ENCODE data around the gene NOTCH2. TPM values are rescaled to one million over a fixed set of nuclear protein-coding genes. Genes with fewer than 3 reads are reported as not detected.
"Not testable (repeated sequence)": the region's sequence is repeated elsewhere in the genome, so short reads cannot be mapped to it uniquely, and the experiment has no call there.

Gene NOTCH2
- total RNA-seq = 10 to 100 TPM; 90.3 to 95.1 TPM

DNA sequence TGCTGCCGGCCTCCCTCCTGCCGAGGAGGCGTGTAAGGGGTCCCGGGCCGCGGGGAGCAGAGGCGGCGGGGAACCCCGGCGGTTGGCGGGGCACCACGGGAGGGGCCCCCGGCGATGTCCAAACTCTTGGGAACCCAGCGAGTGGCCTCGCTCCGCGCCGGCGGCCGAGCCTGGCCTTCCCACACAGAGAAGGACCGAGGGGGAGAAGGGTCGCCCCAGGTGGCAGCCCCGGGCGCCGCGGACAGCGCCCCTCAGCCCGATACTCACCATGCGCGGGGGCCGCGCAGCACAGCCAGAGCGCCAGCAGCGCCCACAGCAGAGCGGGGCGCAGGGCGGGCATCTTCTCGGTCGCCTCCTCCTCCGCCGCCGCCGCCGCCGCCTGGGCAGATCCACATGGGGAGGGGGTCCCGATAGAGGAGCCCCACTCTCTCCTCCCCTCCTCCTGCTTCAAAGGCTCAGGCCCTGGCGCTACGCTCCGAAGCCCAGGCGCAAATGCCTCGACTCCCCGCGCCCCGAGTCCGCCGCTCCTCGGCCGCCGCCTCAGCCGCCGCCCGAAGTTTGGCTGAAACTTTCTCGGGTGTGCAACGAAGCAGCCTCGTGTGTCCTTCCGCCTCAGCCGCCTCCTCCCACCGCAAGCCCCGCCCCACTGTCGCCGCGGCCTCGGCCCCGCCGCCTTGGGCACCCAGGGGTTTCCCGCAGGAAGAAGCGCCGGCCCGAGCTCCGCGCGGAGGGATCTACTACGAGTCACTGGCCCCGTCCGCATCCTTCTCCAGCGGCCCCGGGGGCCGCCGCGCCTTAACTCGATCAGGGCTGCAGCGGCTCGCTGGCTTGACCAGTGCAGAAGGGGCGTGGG lies at the start of gene NOTCH2:
TSS of gene NOTCH2 (minus strand) at position 596 of the 853 bp plus-strand sequence. CDS start at position 340, 256 bp downstream.
- not testable (repeated sequence) for H3K27me3 Mint-ChIP-seq; H3K9me3 Mint-ChIP-seq; H3K4me1 Mint-ChIP-seq; H3K4me3 Mint-ChIP-seq; H3K36me3 Mint-ChIP-seq (ENCODE audit: low read depth); H3K27ac Mint-ChIP-seq
- peak; percentile 77 for ATAC-seq (replicated peaks)

DNA sequence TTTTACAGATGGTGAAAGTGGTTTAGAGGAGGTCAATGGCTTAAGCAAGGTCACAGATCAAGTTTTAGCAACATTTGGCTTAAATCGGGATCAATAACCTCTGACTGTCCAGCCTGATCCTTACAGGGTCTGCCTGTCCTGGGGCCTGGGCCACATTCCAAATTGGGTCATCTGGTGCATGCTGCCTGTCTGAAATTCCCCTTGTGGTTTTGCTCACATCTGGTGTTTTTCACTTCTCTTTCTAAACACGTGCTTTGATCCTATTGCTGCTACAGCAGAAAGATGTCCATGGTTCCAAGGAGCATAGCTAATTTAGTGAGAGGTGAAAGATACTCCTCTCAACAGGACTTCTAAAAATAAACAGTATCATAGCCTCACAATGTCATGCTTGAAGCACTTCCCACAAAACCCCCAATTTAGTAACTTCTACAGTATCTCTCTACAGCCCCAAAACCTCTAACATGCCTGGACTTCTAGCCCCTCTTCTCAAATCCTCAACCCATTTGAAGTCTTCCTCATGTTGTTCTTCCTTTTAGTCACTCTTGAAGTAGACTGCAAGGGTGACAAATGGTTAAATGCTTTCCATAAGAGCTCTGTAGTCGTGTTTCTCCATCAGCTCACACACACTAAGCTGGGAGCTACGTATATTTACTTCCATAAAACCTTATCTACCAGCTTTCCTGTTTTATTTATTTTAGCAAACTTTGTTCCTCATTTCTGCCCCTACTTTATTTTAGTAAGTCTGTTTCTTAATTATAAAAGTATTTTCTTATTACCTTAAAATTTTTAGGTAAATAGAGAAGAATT lies 48.1 kb upstream of the NOTCH2 start:
- not testable (repeated sequence) for H3K9me3 Mint-ChIP-seq; H3K36me3 Mint-ChIP-seq (ENCODE audit: low read depth); H3K4me1 Mint-ChIP-seq; H3K27ac Mint-ChIP-seq; H3K27me3 Mint-ChIP-seq; H3K4me3 Mint-ChIP-seq
- ATAC-seq (replicated peaks) = peak; percentile 41

DNA sequence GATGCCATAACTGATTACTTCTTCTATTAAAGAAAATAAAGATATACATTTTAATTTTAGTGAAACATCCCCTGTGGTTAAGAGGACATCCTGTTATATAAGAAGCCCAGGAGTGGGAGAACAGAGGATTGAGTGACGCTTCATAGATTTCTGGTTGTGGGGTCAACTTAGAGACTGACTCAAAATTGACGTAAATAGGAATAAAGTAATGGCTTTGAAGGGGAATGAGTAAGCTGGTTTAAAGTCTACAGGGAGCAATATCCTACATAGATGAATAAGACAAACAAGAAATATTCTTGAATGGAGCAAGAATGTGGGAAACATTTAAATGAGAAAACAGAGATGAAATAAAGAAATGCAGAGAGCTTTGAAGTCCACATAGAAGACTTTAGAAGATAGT lies 46.6 kb upstream of the NOTCH2 start:
- H3K27ac Mint-ChIP-seq; ATAC-seq (replicated peaks); H3K4me1 Mint-ChIP-seq; H3K36me3 Mint-ChIP-seq (ENCODE audit: low read depth); H3K9me3 Mint-ChIP-seq; H3K4me3 Mint-ChIP-seq; H3K27me3 Mint-ChIP-seq: not testable (repeated sequence)

DNA sequence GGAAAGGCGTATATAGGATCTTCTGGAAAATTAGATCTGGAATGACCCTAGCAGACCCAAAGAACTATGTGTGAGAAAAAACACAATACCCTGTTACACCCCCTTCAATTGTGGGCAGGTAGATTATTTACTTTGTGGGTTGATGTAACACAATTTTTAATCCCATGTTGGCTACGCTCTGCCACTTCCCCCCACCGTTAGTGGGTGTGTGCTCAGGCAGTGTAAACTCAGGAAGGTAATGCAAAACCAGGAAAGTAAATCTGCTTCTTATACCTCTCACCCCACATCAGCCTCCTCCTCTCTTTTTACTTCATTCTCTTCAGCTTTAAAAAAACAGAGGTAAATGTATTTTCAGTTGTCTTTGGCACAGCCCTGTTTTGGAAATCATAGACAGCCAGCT lies 43.7 kb upstream of the NOTCH2 start:
- H3K9me3 Mint-ChIP-seq; H3K27me3 Mint-ChIP-seq; ATAC-seq (replicated peaks); H3K4me1 Mint-ChIP-seq; H3K27ac Mint-ChIP-seq; H3K36me3 Mint-ChIP-seq (ENCODE audit: low read depth); H3K4me3 Mint-ChIP-seq: not testable (repeated sequence)

DNA sequence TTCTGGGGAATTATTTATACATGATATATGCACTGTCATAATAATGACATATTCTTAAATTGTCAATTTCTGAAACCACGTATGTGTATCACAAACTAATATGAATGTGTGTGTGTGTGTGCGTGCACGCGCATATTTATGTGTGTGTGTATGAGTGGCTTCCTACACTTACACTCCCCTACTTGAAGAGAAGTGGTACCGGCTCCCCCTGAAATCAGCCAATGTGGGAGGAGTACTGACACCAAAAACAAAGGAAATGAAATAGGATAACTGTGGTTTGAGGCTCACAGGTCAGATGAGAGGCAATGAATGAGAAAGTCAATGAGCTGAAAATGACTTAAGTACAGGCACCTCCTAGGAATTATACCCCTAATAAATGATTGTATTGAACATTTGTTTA lies 42.8 kb upstream of the NOTCH2 start:
- H3K9me3 Mint-ChIP-seq, H3K4me1 Mint-ChIP-seq: not testable (repeated sequence)

DNA sequence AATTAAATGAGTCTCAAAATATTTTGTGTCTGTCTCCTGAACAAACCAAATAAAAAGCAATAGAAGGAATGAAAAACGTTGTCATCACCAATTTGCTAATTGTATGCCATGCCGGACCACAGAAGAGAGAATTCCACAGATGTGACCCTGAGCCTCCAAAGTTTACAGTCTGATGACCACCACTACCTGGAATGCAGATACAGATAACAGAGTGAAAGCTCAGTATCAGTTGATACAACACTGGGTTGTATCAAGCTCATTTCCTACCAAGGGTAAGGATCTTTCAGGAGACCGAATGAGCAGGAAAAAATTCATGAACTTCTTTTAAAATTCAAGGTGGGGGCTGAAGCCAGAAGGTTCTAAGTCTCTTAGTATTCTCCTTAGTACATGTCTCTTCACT lies 42.3 kb upstream of the NOTCH2 start:
- not testable (repeated sequence) for H3K4me1 Mint-ChIP-seq; H3K4me3 Mint-ChIP-seq; H3K36me3 Mint-ChIP-seq (ENCODE audit: low read depth); H3K9me3 Mint-ChIP-seq; H3K27me3 Mint-ChIP-seq; H3K27ac Mint-ChIP-seq; ATAC-seq (replicated peaks)

More for the DNA sequence above, 42.8 kb upstream of the NOTCH2 start:
- not testable (repeated sequence) for ATAC-seq (replicated peaks); H3K27ac Mint-ChIP-seq; H3K27me3 Mint-ChIP-seq; H3K4me3 Mint-ChIP-seq; H3K36me3 Mint-ChIP-seq (ENCODE audit: low read depth)

DNA sequence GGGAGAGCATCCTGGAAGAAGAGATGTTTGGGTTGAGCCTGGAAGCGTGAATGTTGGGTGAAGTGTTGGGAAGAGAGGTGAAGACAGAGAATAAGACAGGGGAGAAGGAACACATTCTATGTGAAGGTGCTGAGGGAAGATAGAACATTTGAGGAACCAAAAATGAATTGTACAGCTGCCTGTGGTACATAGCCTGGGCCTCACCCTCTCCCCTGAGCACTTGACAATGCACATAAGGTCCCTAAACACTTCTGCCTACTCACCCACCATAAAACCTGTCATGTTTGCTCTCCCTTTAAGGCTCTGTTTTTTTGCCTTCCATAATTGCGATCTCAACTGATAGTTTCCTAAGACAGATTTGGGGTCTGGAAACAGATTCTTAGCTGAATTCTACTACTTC lies 41.5 kb upstream of the NOTCH2 start:
- H3K4me1 Mint-ChIP-seq; H3K27me3 Mint-ChIP-seq; H3K4me3 Mint-ChIP-seq; H3K9me3 Mint-ChIP-seq; ATAC-seq (replicated peaks); H3K36me3 Mint-ChIP-seq (ENCODE audit: low read depth); H3K27ac Mint-ChIP-seq: not testable (repeated sequence)

GRCh38 chr1:120109656-120110055 lies 40.2 kb upstream of the NOTCH2 start:
- not testable (repeated sequence) for ATAC-seq (replicated peaks)

DNA sequence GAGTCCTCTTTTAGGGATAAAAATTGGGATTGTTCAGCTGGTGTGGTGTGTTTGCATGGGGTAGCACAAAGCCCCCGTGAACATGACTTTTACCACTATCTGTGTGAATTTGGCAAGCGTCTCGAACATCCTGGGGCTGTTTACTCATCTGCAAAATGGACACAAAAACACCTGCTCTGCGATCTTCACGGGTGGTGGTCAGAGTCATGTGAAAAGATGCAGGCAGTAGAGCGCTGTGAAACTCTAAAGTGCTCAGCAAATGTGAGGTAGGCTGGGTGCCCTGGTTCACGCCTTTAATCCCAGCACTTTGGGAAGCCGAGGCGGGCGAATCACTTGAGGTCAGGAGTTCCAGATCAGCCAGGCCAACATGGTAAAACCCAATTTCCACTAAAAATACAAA lies 39.7 kb upstream of the NOTCH2 start:
- not testable (repeated sequence) for H3K27me3 Mint-ChIP-seq; H3K36me3 Mint-ChIP-seq (ENCODE audit: low read depth); H3K9me3 Mint-ChIP-seq; ATAC-seq (replicated peaks); H3K4me3 Mint-ChIP-seq; H3K27ac Mint-ChIP-seq; H3K4me1 Mint-ChIP-seq

More at GRCh38 chr1:120109656-120110055, 40.2 kb upstream of the NOTCH2 start:
- not testable (repeated sequence) for H3K9me3 Mint-ChIP-seq; H3K27me3 Mint-ChIP-seq; H3K4me1 Mint-ChIP-seq; H3K4me3 Mint-ChIP-seq; H3K36me3 Mint-ChIP-seq (ENCODE audit: low read depth); H3K27ac Mint-ChIP-seq

DNA sequence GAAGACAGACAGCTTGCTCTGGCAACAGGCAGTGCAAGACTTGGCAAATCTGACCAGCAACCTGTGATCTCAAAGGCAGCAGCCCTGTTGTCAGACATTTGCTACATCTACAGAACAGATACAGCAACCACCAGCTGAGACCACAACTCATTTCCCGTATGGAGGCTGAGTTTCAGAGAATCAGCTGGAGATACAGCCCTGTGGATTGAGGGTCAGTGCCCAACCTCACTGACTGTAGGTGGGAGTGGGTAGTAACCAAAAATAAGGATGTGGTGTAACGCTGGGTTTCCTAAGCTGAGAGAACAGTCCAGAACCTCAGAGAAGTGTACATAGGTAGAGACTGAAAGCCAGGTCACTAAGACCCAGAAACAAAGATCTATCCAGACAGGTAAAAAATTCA lies 35.8 kb upstream of the NOTCH2 start:
- peak; percentile 73 for ATAC-seq (replicated peaks)

GRCh38 chr1:120103768-120104167 lies 34.3 kb upstream of the NOTCH2 start:
- not testable (repeated sequence) for H3K4me1 Mint-ChIP-seq; H3K4me3 Mint-ChIP-seq; H3K36me3 Mint-ChIP-seq (ENCODE audit: low read depth); ATAC-seq (replicated peaks); H3K27ac Mint-ChIP-seq; H3K27me3 Mint-ChIP-seq; H3K9me3 Mint-ChIP-seq

More for the DNA sequence above, 35.8 kb upstream of the NOTCH2 start:
- not testable (repeated sequence) for H3K36me3 Mint-ChIP-seq (ENCODE audit: low read depth); H3K4me1 Mint-ChIP-seq; H3K27me3 Mint-ChIP-seq; H3K9me3 Mint-ChIP-seq; H3K4me3 Mint-ChIP-seq; H3K27ac Mint-ChIP-seq

DNA sequence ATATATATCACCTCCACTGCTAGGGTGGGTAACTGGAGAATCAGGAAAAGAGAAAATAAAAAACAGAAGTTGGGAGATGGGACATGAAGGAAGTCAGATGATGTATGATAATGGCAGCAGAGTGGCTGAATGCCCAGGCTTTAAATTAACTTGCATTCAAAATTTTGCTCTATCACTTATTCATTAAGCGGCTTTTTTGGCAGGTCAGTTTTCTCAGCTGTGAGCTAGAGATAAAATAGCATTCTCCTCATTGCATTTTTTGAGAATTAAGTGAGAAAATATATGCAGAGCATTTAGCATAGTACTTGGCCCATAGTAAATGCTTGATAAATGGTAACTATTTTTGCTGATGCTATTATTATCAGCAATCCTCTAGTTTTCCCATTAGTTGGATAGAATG lies 32.1 kb upstream of the NOTCH2 start:
- H3K9me3 Mint-ChIP-seq; ATAC-seq (replicated peaks); H3K4me1 Mint-ChIP-seq; H3K36me3 Mint-ChIP-seq (ENCODE audit: low read depth); H3K4me3 Mint-ChIP-seq; H3K27me3 Mint-ChIP-seq; H3K27ac Mint-ChIP-seq: not testable (repeated sequence)

GRCh38 chr1:120100590-120100989 lies 31.1 kb upstream of the NOTCH2 start:
- not testable (repeated sequence) for H3K4me1 Mint-ChIP-seq; H3K4me3 Mint-ChIP-seq; H3K27me3 Mint-ChIP-seq; H3K36me3 Mint-ChIP-seq (ENCODE audit: low read depth); H3K9me3 Mint-ChIP-seq; ATAC-seq (replicated peaks); H3K27ac Mint-ChIP-seq

DNA sequence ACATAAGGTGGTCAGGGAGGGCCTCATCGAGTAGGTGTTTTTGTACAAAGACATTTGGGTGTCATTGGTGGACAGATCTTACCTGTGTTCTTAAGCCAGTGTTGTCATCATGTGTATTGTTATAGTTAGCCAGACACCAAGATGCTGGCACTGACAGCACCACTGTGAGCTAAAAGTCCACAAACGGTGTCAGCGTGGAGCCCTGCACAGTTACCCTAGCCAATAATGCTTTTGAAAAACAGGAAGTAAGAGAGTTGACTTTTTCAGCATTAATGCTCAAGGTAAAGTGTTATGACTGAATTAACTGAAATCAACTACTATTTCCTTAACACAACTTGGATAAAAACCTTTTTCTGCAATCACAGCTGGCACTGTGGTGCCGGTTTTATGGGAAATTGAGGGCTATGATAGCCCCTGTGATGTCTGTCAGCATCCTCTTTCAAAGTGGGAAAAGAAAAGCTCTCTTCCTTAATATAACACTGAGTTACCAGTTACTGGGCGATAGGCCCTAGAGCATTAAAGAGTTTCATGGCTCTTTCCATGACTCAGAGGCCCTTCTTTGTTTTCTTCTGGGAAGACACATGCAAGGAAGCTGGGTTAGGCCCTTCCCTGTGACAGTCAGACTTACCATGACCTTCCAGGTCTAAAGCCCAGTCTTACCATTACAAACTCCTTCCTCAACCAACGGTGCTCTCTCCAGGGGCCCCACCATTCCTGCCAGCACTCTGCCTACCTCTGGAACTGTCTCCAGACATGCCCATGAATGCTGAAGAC lies 29.7 kb upstream of the NOTCH2 start:
- H3K4me3 Mint-ChIP-seq; H3K4me1 Mint-ChIP-seq; H3K9me3 Mint-ChIP-seq; H3K36me3 Mint-ChIP-seq (ENCODE audit: low read depth); H3K27ac Mint-ChIP-seq; H3K27me3 Mint-ChIP-seq: not testable (repeated sequence)
- peak; percentile 43 for ATAC-seq (replicated peaks)
